Endothelial cell (in vitro differentiated cells): ENCODE measurements around the gene UQCR11. TPM values are rescaled to one million over a fixed set of nuclear protein-coding genes. Genes with fewer than 3 reads are reported as not detected.

Source experiments
- DNase-seq: peaks from one replicate; pipeline ENCODE4 v3.0.0; 2021; ENCODE audit warnings: low spot score
- H3K27ac Mint-ChIP-seq: one replicate; pipeline ENCODE4 v1.8.0; 2021; ENCODE audit warnings: mixed read lengths, inconsistent platforms; ENCODE audit not compliant: unreplicated experiment
- H3K27me3 Mint-ChIP-seq: one replicate; pipeline ENCODE4 v1.8.0; 2021; ENCODE audit warnings: mild to moderate bottlenecking, moderate library complexity, mixed read lengths, inconsistent platforms; ENCODE audit not compliant: unreplicated experiment
- H3K36me3 Mint-ChIP-seq: one replicate; pipeline ENCODE4 v1.8.0; 2021; ENCODE audit warnings: mild to moderate bottlenecking, low read depth, mixed read lengths, inconsistent platforms; ENCODE audit not compliant: unreplicated experiment
- H3K4me1 Mint-ChIP-seq: one replicate; pipeline ENCODE4 v1.8.0; 2021; ENCODE audit warnings: mild to moderate bottlenecking, mixed read lengths, inconsistent platforms; ENCODE audit not compliant: unreplicated experiment
- H3K4me3 Mint-ChIP-seq: one replicate; pipeline ENCODE4 v1.8.0; 2021; ENCODE audit warnings: mild to moderate bottlenecking, mixed read lengths, inconsistent platforms; ENCODE audit not compliant: unreplicated experiment
- H3K9me3 Mint-ChIP-seq: one replicate; pipeline ENCODE4 v1.8.0; 2021; ENCODE audit warnings: mixed read lengths, inconsistent platforms; ENCODE audit not compliant: unreplicated experiment
- total RNA-seq: library from RNA; stranded (reverse); fragmentation: NEBNext Ultra II Directional; extraction: Animal tissue kit (Norgen Biotek cat#: 25700); gene quantifications from one replicate; pipeline ENCODE4 v1.2.1, GENCODE V29; 2021; ENCODE audit not compliant: unreplicated experiment
- TF ChIP-seq, protein P1 (sequence below): fragments of 200-600 bp; sonication (generic); IDR thresholded peaks from one replicate; pipeline ENCODE4 v1.5.0; 2021; ENCODE audit warnings: antibody characterized with exemption; ENCODE audit not compliant: unreplicated experiment

The UQCR11 gene
- total RNA-seq, 1 donor from 2014 or later = 182 TPM

DNA sequence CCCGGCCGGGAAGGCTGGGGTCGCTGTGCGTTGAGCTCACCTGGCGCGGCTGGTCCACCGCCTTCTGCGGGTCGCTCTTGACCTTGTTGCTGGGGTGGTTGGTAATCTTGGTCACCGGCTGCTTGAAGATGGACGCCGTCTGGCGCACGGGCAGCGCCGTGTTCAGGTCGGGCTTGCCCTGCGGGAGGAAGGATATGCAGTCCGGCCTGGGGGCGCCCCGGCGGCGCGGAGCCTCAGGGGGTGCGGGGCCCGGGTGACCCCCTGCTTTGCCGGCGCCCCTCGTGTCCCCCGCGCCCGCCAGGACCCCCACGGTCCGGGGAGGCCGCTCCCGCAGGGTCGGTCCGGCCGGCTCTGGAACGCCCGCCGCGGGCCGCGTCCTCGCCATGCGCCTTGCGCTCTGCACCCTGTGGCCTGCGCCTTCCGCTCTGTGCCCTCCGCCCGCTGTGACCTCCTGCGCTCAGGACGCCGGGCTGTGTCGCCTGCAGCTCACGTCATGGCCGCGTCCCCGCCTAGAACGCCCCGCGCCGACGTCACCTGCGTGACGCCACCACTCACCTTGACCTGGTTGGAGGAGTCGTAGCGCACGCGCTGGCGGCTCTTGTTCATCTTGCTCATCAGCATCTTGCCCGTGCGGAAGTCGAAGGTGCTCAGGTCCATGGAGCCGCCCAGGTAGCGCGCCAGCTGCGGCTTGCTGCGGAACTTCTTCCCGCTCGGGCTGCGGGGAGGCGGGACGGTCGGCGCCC lies 20.6 kb downstream of the UQCR11 start:
- TF ChIP-seq, protein P1, sequence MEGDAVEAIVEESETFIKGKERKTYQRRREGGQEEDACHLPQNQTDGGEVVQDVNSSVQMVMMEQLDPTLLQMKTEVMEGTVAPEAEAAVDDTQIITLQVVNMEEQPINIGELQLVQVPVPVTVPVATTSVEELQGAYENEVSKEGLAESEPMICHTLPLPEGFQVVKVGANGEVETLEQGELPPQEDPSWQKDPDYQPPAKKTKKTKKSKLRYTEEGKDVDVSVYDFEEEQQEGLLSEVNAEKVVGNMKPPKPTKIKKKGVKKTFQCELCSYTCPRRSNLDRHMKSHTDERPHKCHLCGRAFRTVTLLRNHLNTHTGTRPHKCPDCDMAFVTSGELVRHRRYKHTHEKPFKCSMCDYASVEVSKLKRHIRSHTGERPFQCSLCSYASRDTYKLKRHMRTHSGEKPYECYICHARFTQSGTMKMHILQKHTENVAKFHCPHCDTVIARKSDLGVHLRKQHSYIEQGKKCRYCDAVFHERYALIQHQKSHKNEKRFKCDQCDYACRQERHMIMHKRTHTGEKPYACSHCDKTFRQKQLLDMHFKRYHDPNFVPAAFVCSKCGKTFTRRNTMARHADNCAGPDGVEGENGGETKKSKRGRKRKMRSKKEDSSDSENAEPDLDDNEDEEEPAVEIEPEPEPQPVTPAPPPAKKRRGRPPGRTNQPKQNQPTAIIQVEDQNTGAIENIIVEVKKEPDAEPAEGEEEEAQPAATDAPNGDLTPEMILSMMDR = no peak
- Mint-ChIP-seq H3K9me3 (no peaks in the 10 kb centered on the region), H3K27ac (peak overlapping the region; percentile 30), H3K27me3 (peaks cover 6% of the 10 kb centered on the region), H3K4me3 (no peak overlapping the region), H3K36me3 (peaks cover 16% of the 10 kb centered on the region), H3K4me1 (peaks cover 4% of the 10 kb centered on the region)
- DNase-seq = no peak

DNA sequence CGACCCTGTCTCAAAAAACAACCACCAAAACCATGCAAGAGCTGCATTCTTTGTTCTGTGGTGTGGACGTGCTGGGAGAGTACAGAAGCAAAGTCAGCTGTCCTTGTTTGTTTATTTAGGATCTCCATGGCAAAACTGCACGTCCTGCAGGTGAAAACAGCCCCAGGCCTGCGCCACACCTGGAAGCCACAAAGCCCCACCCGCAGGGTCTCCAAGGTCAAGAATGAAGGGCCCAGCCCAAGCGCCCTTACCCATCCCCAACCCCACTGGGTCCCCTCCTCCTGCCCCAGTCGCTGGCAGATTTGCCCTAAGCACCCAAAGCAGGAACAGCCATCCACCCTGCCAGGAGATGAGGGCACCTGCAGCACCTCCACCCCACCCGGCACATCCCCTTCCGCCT lies 23.1 kb downstream of the UQCR11 start:
- TF ChIP-seq, protein P1 = no peak
- Mint-ChIP-seq H3K9me3 (no peaks in the 10 kb centered on the region), H3K4me1 (peaks cover 4% of the 10 kb centered on the region), H3K4me3 (no peak overlapping the region), H3K27me3 (peaks cover 10% of the 10 kb centered on the region), H3K36me3 (peaks cover 19% of the 10 kb centered on the region), H3K27ac (no peak overlapping the region)
- no peak for DNase-seq

DNA sequence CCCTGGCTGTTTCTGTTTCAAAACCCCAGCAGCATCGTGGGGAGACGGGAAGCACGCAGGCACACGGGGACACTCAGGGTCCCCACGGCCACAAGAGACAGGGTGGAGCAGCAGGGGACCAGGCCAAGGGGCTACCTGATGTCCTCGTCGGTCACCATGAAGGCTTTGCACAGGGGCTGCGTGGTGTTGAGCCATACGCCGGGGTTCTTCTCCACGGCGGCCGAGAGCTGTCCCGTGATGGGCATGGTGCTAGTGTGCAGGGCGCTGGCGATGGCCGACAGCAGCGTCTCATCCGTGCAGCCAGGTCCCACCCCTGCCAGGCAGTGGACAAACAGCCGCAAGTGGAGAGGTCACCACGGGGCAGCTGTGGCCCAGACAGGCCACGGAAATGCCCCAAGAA lies 24.3 kb downstream of the UQCR11 start:
- Mint-ChIP-seq H3K27me3 (peaks cover 12% of the 10 kb centered on the region), H3K9me3 (no peaks in the 10 kb centered on the region), H3K36me3 (peaks cover 17% of the 10 kb centered on the region), H3K4me3 (no peak overlapping the region), H3K27ac (no peak overlapping the region), H3K4me1 (peaks cover 2% of the 10 kb centered on the region)
- DNase-seq = no peak
- TF ChIP-seq, protein P1 = no peak

- Mint-ChIP-seq H3K27me3 (peaks cover 15% of the 10 kb centered on the region), H3K9me3 (no peaks in the 10 kb centered on the region), H3K36me3 (peaks cover 16% of the 10 kb centered on the region), H3K27ac (no peak overlapping the region), H3K4me3 (no peak overlapping the region), H3K4me1 (no peaks in the 10 kb centered on the region)
- DNase-seq = no peak
- TF ChIP-seq, protein P1 = no peak
These were observed 24.9 kb downstream of the UQCR11 start for GRCh38 chr19:1580382-1580781.

DNA sequence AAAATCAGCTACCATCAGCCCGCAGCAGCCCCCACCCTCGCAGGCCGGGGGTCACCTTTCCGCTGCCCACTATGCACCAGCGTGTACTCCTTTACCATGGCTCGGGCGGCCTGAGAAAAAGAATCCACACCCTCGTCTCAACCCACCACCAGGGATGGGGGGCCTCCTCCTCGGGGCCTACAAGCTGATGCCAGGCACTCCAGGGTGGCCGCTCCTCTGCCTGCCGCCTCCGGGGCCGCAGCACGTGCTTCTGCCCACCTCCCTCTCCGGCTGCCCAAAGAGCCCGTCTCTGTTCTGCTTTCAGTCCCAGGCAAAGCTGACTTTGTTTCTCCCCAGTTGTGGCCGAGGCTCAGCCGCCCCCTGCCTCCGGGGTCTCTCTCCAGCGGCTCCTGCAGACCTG lies 26.0 kb downstream of the UQCR11 start:
- Mint-ChIP-seq H3K4me3 (peak overlapping the region; percentile 85), H3K4me1 (no peaks in the 10 kb centered on the region), H3K27ac (peak overlapping the region; percentile 36)

More for the DNA sequence above, 26.0 kb downstream of the UQCR11 start:
- Mint-ChIP-seq H3K27me3 (peaks cover 16% of the 10 kb centered on the region), H3K36me3 (peaks cover 16% of the 10 kb centered on the region), H3K9me3 (no peaks in the 10 kb centered on the region)
- TF ChIP-seq, protein P1 = no peak
- DNase-seq = no peak
